HG02798 (cell line): ENCODE results near the gene UBE2G2.

Source experiments
- ATAC-seq: cut with Tn5 transposase; IDR thresholded peaks from one replicate; pipeline ENCODE4 v1.9.1; 2021; ENCODE audit warnings: mild to moderate bottlenecking; ENCODE audit not compliant: unreplicated experiment, poor library complexity

The UBE2G2 gene

DNA sequence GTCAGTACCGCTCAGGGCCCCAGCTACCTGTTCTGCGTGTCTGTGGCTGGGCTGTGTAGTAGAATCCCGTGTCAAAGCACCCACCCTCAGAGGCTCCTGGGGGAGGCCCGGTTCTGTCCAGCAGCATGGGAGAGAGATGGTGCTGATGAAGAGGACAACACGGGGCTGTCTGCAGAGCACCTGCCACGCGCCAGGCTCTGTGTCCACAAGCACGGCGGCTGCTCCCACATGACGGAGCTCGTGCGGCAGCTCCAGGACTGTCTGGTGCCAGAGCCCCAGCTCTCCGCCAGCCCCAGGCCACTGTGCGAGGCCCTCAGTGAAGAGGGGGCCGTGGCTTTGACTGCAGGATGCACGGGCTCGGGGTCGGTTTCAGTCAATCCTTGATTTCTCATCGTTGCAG is 48.3 kb downstream of the UBE2G2 start:
- no peak for ATAC-seq

DNA sequence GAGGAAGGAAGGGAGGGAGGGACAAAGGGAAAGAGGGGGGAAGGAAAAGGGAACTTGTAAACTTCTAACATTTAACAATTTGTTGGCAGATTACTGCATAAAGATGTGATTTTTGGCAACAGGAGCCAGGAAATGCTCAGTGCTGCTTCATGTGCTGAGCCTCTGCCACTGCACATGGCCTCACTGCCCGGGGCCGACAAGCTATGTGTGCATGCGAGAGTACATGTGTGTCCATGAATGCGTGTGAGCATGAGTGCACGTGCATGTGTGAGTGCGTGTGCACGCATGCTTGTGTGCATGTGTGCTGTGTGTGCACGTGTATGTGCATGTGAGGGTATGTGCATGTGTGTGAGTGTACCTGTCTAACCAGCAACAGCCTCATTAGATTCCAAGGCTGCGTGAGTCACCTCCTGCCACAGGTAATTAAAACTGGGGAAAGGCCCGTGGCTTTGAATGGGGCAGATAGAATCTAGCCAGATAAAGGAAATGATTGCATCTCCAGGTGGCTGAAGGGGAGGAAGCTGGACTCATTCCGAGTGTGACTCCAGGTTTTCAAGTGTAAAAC is 48.9 kb downstream of the UBE2G2 start:
- no peak for ATAC-seq

DNA sequence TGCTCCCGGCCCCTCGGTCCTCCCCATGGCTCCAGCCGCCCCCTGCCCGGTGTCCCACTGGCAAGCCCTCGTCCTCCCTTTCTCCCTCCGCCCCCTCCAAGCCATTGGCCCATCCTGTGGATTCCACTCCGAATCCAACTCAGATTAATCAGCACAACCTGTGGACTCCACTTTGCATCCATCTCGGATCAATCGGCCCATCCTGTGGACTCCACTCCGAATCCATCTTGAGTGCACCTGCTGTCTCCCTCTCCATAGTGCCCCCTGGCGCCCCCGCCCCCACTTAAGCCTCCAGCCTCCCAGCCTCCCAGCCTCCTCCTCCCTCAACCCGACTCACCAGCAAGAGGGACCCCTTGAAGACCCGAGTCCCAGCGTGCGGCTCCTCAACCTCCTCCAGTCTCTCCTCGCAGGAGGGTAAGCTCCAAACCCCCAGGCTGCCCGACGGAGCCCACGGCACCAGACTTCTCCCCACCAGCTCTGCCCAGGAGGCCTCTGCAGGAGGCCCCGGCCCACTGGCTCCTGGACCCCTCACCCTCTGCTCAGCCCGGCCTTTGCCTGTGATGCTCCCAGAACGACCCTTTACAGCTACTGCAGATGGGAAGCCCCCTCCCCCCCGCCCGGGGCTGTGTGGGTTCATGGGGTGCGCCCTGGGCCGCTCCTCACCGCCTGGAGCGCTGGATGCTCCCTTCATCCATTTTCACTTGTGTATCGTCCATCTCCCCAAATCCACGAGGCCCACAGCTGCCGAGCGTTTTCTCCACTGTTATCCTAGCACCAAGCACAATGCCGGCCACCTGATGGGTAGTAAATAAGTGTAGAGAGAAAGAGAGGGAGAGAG is 49.6 kb downstream of the UBE2G2 start:
- no peak for ATAC-seq

DNA sequence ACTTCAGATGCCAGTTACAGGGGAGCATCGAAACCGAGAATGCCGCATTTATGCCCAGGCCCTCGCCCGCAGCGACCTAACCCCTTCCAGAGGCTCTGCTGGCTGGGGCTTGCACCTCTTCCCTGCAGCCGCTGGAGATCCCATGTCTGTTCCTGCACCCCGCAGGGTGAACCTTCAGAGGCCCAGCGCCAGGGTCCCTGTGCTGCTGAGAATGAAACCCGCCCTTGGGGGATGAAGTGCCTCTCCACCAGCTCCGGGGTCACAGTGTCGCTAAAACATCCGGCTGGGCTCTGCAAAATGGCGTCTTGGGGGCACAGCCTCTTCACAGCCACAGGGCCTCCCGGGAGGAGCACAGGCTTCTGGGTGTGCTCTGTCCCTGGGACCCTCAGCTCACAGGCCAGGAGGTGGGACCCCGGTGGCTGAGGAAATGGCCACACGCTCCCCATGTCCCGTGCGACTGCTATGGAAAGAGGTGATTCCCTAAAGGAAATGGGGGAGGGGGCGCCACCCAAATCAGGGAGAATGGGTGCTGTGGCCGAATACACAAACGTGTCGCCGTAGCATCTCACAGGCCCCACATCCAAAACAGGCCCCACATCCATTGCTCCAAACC is 50.3 kb downstream of the UBE2G2 start:
- no peak for ATAC-seq

DNA sequence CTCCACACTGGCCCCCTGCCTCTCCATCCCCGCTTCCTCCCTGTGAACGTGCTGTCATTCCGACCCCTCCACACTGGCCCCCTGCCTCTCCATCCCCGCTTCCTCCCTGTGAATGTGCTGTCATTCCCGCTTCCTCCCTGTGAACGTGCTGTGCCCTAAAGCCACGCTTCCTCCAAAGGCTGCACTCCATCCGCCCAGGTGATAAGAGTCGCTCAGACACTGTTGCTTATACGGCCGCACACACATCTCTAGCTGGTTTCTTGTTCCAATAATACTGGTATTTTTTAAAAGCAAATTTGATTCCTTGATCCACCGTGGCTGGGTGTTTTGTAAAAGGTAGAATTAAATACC is 51.0 kb downstream of the UBE2G2 start:
- no peak for ATAC-seq

DNA sequence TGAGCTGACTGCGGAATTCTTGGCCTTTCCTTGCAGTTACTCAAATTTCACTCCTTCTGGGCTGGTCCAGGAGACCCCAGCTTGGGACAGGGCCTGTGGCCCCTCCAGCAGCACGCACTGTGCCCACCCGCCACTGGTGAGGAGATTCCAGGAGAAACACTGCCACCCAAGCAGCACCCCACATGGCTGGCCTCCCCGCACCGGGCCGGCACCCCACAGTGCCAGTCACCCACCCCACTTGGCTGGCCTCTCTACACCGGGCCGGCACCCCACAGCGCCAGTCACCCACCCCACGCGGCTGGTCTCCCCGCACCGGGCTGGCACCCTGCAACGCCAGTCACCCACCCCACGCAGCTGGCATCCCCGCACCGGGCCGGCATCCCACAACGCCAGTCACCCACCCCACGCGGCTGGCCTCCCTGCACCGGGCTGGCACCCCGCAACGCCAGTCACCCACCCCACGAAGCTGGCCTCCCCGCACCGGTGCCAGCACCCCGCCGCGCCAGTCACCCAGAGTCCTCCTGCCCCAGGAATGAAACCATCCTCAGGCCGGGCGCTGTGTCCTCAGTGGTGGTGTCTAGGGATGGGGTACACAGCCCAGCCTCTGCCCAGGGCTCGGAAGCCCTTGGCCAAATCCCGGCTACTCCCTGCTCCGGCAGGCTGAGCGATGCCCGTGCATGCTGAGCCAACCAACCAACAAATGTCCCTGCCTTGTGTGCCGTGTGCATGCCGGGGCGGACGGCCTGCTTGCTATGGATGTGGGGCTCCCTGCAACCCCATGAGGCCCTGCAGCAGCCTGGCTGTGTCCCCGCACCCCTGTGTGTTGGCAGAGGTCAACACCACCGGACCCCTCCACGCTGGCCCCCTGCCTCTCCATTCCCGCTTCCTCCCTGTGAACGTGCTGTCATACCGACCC is 51.6 kb downstream of the UBE2G2 start:
- ATAC-seq: no peak

DNA sequence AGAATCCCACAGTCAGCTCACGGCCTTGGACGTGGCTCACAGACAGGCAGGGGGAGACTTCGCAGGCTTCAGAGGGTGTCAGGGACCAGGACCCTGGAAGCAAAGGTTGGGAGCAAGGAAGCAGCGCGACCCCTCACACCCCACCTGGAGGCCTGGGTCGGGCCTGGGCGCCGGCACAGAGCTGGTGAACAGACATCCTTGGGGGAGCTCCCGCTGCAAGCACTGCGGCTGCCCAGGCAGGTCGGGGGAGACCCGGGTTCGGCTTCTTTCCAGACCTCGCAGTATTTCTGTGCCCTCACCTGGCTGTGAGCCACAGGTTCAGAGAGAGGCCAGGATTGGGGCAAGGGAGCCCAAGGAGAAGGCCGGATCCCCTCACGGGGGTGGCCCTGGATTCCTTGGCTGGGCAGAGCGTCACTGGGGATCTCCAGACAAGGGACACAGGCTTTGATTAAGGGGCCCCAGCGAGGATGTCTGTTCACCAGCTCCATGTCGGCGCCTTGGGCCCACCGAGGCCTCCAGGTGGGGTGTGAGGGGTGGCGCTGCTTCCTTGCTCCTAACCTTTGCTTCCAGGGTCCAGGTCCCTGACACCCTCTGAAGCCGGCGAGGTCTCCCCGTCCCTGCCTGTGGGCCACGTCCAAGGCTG is 52.4 kb downstream of the UBE2G2 start:
- ATAC-seq: no peak

DNA sequence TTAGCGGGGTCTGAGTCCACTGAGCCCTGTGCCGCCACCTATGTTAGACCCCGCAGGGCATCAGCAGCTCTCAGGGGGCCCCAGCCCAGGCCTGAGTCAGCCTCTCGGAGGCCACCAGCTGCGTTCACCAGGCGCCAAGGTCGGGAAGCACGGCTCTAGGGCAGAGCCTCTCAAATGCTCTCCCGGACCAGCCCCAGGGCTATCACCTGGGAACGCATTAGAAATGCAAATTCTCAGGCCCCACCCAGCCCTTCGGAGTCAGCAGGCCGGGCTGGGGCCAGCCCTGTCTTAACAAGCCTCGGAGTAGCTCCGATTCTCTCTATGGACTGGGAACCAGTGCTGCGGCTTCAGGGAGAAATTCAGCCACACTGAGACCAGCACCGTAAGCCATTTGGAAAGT is 53.0 kb downstream of the UBE2G2 start:
- ATAC-seq: no peak

DNA sequence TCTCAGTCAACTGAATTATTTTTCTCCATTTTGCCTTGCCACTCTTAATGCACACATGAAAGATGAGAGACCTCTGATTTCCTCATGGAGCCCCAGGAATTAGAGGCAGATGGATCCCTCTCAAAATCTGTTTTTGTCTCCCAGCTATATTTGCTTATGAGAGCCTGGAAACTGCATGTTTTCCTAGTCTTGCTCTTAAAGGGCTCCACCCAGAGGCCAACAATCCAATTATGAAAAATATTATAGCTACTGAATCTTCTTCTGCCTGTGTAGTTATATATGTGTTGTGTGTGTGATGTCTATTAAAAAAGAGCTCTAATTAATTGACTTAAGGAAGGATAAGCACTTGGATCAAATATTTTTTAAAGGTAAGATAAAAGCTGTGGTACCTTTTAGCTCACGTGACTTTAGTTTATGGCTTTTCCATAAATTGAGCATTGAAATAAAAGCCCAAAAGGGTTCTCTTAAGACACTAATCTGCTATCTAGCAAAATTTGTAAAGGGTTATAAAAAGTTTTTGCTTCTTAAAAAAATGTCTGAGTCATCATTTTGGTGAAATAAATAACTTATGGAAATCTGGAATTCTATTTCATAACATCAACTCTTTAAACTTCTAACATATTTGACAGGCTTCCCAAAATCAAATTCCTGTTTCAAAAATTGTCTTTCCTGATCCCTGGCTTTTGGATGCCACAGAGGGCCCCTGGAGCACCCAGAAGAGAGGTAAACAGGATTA is 59.0 kb downstream of the UBE2G2 start:
- ATAC-seq: no peak

DNA sequence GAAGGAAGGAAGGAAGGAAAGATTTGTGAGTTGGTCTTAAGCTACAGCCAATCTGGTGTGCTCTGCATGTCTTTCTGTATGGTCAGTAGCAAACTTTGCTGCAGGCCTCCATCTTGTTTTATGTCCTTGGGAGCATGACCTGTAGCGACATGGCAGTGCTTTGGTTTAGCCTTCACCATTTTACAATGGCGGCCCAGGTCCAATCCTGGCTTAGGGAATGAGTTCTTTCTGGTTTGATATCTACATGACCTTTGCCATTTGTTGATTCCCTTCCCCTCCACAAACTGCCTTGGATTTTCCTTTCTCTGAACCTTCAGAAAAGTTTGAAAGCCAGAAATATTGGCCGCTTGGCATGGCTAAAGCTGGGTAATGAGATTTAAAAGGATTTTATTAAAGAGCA is 59.7 kb downstream of the UBE2G2 start:
- ATAC-seq: no peak

DNA sequence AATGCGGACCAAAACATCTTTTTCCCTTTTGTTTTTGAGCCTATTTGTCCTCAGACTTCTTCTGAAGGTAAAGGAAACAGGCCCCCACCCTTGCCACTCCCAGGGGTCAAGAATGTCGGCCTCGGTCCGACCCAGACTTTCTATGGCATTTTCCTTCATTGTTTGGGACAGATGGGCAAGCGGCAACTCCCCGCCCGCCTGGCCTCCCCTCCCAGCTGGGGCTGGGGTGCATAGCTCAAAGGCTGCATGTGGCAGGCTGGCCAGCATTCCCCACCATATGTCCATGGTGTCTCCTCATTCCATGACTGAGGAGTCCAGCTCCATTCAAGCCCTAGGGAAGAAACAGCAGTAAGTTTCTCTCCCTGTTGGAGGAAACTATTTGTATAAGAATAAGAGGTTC is 60.9 kb downstream of the UBE2G2 start:
- ATAC-seq: no peak

DNA sequence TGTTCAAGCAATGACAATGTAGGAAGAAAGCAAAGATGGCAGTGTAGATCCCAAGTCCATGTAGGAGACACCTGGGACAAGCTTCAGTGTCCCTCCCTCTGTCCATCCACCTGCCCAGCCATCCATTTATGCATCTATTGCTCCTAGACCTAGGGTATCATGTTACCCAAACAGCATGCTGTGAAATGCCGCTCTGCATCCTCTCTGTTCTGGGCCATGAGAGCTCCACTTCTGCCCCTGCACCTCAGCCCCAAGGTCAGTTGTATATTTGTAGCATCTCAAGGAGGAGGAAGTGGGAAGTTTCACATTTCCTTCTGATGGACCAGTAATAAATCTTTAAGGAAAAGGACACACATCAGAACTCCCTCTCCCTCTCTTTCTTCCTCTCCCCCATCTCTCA is 62.3 kb downstream of the UBE2G2 start:
- no peak for ATAC-seq

DNA sequence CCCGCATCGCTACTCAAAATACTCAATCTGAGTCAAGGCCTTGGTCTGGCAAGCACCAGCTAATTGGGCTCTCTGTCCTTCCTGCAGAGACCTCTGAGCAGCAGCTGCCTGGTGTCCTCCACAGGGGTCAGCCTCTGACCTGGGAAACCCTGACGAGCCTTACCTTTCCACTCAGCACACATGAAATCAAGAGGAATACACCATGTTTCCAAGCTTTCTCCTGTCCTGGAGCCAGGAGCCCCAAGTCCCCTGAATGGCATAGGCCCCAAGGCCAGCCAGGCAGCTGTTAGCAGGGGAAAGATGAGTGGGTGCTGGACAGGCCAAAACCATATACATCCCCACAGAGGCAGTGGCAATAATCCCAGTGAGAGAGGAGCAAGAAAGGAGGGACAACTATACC is 63.0 kb downstream of the UBE2G2 start:
- no peak for ATAC-seq

DNA sequence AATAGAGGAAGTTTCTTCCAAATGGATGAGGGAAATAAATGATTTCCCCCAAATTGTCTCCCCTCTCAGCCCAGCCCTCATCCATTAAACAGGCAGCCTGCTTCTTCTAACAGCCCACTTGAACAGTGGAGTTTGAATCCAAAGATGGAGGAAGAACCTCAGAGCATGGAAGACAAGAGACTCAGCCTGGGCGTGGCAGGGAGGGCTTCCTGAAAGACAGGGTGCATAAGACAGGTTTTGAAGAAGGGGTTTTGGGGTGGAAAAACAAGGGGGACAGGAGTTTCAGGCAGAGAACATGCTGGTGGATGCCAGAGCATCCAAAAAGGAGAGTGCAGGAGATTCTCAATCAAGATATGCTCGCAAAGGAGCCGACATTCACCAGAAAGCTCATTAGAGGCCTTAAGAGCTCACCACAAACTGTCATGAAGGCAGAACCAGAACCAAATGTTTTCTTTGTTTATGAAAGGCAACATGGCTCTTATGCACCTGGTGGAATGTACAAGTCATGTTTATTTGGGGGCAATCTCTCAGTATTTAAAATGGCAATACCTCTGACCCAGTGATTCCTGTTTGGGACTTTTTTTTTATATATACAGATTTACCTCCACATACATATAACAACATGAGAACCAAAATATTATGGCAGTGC is 63.8 kb downstream of the UBE2G2 start:
- ATAC-seq: no peak

DNA sequence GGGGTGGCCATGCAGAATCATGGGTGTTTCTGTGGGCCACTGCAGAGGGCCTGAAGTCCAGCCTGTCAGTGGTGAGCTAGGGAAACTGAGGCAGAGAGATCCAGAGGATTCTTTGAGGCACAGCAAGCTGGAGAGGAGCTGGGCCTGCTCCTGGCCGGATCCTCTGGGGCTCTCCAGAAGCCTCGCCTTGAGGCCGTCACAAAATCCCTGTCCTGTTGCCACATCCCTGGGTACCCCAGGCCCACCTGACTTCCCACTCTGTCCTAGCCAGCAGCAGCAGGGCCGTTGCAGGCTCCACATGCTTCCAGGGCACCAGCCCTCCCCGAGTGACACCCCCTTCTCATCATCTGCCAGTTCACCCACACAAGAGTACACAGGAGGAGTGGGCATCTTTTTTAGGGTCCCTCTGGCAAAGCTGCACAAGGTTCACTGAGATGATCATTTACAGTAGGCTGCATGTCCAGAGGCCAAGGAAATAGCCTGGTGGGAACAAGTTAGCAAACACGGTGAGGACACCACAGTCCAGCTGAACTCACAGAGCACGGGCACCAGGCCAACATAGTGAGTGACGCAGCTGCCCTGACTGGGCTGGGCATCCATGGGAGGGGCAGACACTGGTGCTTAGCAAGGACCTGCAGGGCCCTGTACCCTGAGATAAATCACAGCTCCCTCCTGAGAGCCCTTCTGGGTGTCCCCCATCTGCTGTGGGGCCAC is 65.2 kb downstream of the UBE2G2 start:
- no peak for ATAC-seq

DNA sequence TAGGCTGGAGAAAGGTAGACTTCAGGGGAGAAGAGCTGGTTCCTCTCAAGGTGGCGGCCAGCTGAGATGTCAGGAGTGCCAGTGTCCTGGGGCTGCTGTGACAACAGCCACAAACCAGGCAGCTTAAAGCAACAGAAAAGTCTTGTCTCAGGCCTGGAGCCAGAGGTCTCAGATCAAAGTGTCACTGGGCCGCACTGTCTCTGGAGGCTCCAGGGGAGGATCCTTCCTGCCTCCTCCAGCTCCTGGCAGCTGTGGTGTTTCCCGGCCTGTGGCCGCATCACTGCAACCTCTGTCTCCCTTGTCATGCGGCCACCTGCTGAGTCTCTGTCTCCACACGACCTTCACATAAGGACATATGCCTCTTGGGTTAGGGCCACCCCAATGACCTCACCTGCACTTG is 65.8 kb downstream of the UBE2G2 start:
- ATAC-seq: no peak

DNA sequence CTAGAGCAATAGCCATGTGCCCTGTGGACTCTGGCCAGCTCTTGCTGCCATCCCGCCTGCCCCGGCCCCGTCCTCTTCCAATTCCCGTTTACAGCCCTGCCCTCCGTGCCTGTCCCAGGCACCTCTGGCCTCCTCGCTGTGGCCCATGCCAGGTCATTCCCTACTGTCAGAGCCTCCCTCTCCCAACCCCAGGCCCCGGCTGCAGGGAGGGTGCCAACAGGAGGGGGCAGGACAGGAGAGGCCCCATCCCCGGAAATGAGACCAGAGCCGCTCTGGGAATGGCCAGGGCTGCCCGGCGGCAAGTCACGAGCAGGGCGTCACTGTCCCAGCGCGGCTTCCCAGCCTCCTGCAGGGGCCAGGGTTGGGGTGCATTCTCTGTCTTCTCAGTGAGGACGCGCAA is 66.8 kb downstream of the UBE2G2 start:
- no peak for ATAC-seq

DNA sequence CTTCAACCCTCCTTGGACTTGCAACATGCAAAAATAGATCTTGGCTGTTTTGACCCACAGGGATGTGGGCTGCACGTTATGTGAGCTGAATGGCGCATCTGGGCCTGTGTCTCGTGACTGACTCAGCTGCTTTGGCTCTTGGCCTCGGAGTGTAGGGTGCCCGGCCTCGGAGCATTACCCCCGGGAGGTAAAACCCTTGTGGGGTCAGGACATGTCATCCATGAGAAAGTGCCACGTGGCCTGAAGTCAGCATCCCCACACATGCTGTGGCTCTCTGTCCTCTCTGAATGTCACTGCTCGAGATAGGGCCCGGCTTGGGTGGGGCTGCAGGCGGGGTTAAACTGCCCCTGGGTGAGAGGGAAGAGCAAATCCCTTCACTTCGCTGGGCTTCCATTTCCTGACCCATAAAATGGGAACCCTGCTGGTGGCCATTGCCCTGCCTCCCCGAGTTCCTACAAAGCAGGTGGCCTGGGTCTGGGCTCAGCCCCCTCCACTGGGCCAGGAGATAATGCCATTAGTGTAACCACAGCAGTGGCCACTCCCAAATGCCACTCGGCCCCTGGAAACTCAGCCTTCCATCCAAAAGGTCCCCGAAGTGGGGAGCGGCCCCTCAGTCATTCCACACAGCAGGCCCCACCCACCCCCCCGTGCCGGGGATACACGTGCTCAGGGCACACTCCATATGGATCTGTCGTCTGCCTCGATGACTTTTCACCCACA is 67.4 kb downstream of the UBE2G2 start:
- no peak for ATAC-seq
